Trophoblast cell (in vitro differentiated cells and primary cell): ENCODE measurements around the gene DOK5.

Experiments
- DNase-seq, 2 donors: peaks; one replicate each; pipeline ENCODE4 v3.0.0-alpha.2; 2016
- H2AFZ ChIP-seq: 2 replicates; pipeline ENCODE4 v1.6.1; 2013; ENCODE audit warnings: low read length, moderate library complexity, mild to moderate bottlenecking; ENCODE audit not compliant: insufficient read depth, poor library complexity
- H2AK5ac ChIP-seq: 2 replicates; pipeline ENCODE4 v1.6.1; 2013; ENCODE audit warnings: mild to moderate bottlenecking, low read length
- H2BK120ac ChIP-seq: 2 replicates; pipeline ENCODE4 v1.6.1; 2013; ENCODE audit warnings: low read length, mild to moderate bottlenecking, moderate library complexity; ENCODE audit not compliant: insufficient read depth, poor library complexity
- H2BK12ac ChIP-seq: 2 replicates; pipeline ENCODE4 v1.6.1; 2013; ENCODE audit warnings: mild to moderate bottlenecking, low read length, moderate library complexity
- H2BK5ac ChIP-seq: 2 replicates; pipeline ENCODE4 v1.6.1; 2013; ENCODE audit warnings: low read length, low read depth, moderate library complexity, mild to moderate bottlenecking; ENCODE audit not compliant: poor library complexity
- H3K14ac ChIP-seq: 2 replicates; pipeline ENCODE4 v1.6.1; 2013; ENCODE audit warnings: mild to moderate bottlenecking, low read length
- H3K18ac ChIP-seq: 2 replicates; pipeline ENCODE4 v1.6.1; 2013; ENCODE audit warnings: mild to moderate bottlenecking, low read length
- H3K23ac ChIP-seq: 2 replicates; pipeline ENCODE4 v1.6.1; 2013; ENCODE audit warnings: low read length
- H3K27ac ChIP-seq: 2 replicates; pipeline ENCODE4 v1.5.1; 2013; ENCODE audit warnings: low read depth, mild to moderate bottlenecking, inconsistent platforms, low read length, moderate library complexity
- H3K27me3 ChIP-seq: 2 replicates; pipeline ENCODE4 v1.6.1; 2013; ENCODE audit warnings: inconsistent platforms, mild to moderate bottlenecking, low read length, moderate library complexity; ENCODE audit not compliant: insufficient read depth
- H3K36me3 ChIP-seq, 2 experiments: 1 replicate in 1 of 2; 2 replicates in 1 of 2; pipeline ENCODE4 v1.6.1; 2013; ENCODE audit warnings: low read length in 2 of 2, mild to moderate bottlenecking in 2 of 2, moderate library complexity in 1 of 2; ENCODE audit not compliant: insufficient read depth in 2 of 2, control insufficient read depth in 1 of 2
- H3K4ac ChIP-seq: 2 replicates; pipeline ENCODE4 v1.6.1; 2013; ENCODE audit warnings: low read depth, mild to moderate bottlenecking, low read length, moderate library complexity
- H3K4me1 ChIP-seq, 2 experiments: 1 replicate in 1 of 2; 2 replicates in 1 of 2; pipeline ENCODE4 v1.6.1; 2013; ENCODE audit warnings: low read length in 2 of 2, mild to moderate bottlenecking in 2 of 2, moderate library complexity in 1 of 2; ENCODE audit not compliant: insufficient read depth in 2 of 2, control insufficient read depth in 1 of 2
- H3K4me2 ChIP-seq: 2 replicates; pipeline ENCODE4 v1.6.1; 2013; ENCODE audit warnings: inconsistent platforms, mild to moderate bottlenecking, low read length, moderate library complexity
- H3K4me3 ChIP-seq: 2 replicates; pipeline ENCODE4 v1.5.1; 2013; ENCODE audit warnings: mild to moderate bottlenecking, low read depth, low read length, inconsistent platforms
- H3K79me1 ChIP-seq: one replicate; pipeline ENCODE4 v1.6.1; 2013; ENCODE audit warnings: low read length
- H3K79me2 ChIP-seq: 2 replicates; pipeline ENCODE4 v1.6.1; 2013; ENCODE audit warnings: low read length, mild to moderate bottlenecking; ENCODE audit not compliant: control insufficient read depth, insufficient read depth, poor library complexity
- H3K9ac ChIP-seq: 2 replicates; pipeline ENCODE4 v1.6.1; 2013; ENCODE audit warnings: mild to moderate bottlenecking, low read length
- H3K9me3 ChIP-seq: 2 replicates; pipeline ENCODE4 v1.6.1; 2013; ENCODE audit warnings: low read depth, mild to moderate bottlenecking, control low read depth, inconsistent platforms, low read length; ENCODE audit not compliant: insufficient read depth
- H4K12ac ChIP-seq: 2 replicates; pipeline ENCODE4 v1.6.1; 2013; ENCODE audit warnings: low read depth, mild to moderate bottlenecking, low read length, moderate library complexity
- H4K8ac ChIP-seq: 2 replicates; pipeline ENCODE4 v1.6.1; 2013; ENCODE audit warnings: low read depth, mild to moderate bottlenecking, low read length, moderate library complexity
- H4K91ac ChIP-seq: one replicate; pipeline ENCODE4 v1.6.1; 2013; ENCODE audit warnings: low read depth, mild to moderate bottlenecking, low read length, moderate library complexity
- WGBS: extraction: QIAGEN DNeasy Blood & Tissue Kit; methylation state at CpG from one replicate; pipeline ENCODE4 v1.1.7; 2013; ENCODE audit warnings: missing lambda C conversion rate; ENCODE audit not compliant: insufficient read length, insufficient coverage; ENCODE audit errors: extremely low coverage; 5-methylcytosine and 5-hydroxymethylcytosine counted together

DOK5 gene

GRCh38 chr20:54438166-54438565 lies 37.2 kb upstream of the DOK5 start:
- Histone ChIP-seq H3K18ac (no peak overlapping the region), H3K79me1 (no peaks in the 10 kb centered on the region), H2BK5ac (no peak overlapping the region), H3K4me3 (no peak overlapping the region), H3K4me1 (no peaks in the 10 kb centered on the region), H3K9me3 (no peaks in the 10 kb centered on the region), H2BK120ac (no peak overlapping the region), H3K27me3 (no peaks in the 10 kb centered on the region), H3K27ac (no peak overlapping the region), H3K14ac (no peak overlapping the region), H2BK12ac (no peak overlapping the region), H4K91ac (no peak overlapping the region), H3K4me2 (no peak overlapping the region), H3K36me3 (no peaks in the 10 kb centered on the region), H4K12ac (no peak overlapping the region), H2AK5ac (no peak overlapping the region), H2AFZ (no peak overlapping the region), H3K9ac (no peak overlapping the region), H3K79me2 (no peaks in the 10 kb centered on the region), H4K8ac (no peak overlapping the region), H3K23ac (no peak overlapping the region), H3K4ac (no peak overlapping the region)
- DNase-seq = peak; percentile 9 to 39
- no CpG with 5 or more reads among the region's 5 CpGs for WGBS

- H2AK5ac ChIP-seq = no peak overlapping the region
- H3K4me1 ChIP-seq = no peaks in the 10 kb centered on the region
- no peak overlapping the region for H2AFZ ChIP-seq
- no peaks in the 10 kb centered on the region for H3K79me1 ChIP-seq
- H3K9me3 ChIP-seq = no peaks in the 10 kb centered on the region
- no peak overlapping the region for H4K8ac ChIP-seq
- H4K12ac ChIP-seq = no peak overlapping the region
- no peak overlapping the region for H3K18ac ChIP-seq
- H3K4ac ChIP-seq = no peak overlapping the region
- H3K27ac ChIP-seq = no peak overlapping the region
- no peak overlapping the region for H2BK12ac ChIP-seq
- DNase-seq = no peak
- H3K23ac ChIP-seq = no peak overlapping the region
- H2BK120ac ChIP-seq = no peak overlapping the region
- no peak overlapping the region for H4K91ac ChIP-seq
- H3K4me2 ChIP-seq = no peak overlapping the region
- H3K27me3 ChIP-seq = no peaks in the 10 kb centered on the region
- no peak overlapping the region for H3K14ac ChIP-seq
- no peaks in the 10 kb centered on the region for H3K79me2 ChIP-seq
- no CpG with 5 or more reads among the region's 5 CpGs for WGBS
- no peak overlapping the region for H3K9ac ChIP-seq
- H2BK5ac ChIP-seq = no peak overlapping the region
- no peak overlapping the region for H3K4me3 ChIP-seq
- H3K36me3 ChIP-seq = no peaks in the 10 kb centered on the region
Measured at GRCh38 chr20:54450207-54450606, 25.2 kb upstream of the DOK5 start.

- no peak overlapping the region for H3K14ac ChIP-seq
- no peak overlapping the region for H2BK5ac ChIP-seq
- H3K9ac ChIP-seq = no peak overlapping the region
- no peak overlapping the region for H3K4me2 ChIP-seq
- no peak overlapping the region for H4K12ac ChIP-seq
- no peaks in the 10 kb centered on the region for H3K79me1 ChIP-seq
- H3K4me3 ChIP-seq = no peak overlapping the region
- H3K9me3 ChIP-seq = no peaks in the 10 kb centered on the region
- no peak for DNase-seq
- H2BK12ac ChIP-seq = no peak overlapping the region
- no peak overlapping the region for H4K8ac ChIP-seq
- H2AK5ac ChIP-seq = no peak overlapping the region
- H3K27me3 ChIP-seq = no peaks in the 10 kb centered on the region
- no peak overlapping the region for H3K27ac ChIP-seq
- WGBS = no CpG with 5 or more reads among the region's 9 CpGs
- H3K4ac ChIP-seq = no peak overlapping the region
- H3K4me1 ChIP-seq = no peaks in the 10 kb centered on the region
- H4K91ac ChIP-seq = no peak overlapping the region
- H3K23ac ChIP-seq = no peak overlapping the region
- no peaks in the 10 kb centered on the region for H3K36me3 ChIP-seq
- no peak overlapping the region for H2AFZ ChIP-seq
- H3K79me2 ChIP-seq = no peaks in the 10 kb centered on the region
- H3K18ac ChIP-seq = no peak overlapping the region
- H2BK120ac ChIP-seq = no peak overlapping the region
Measured at GRCh38 chr20:54451171-54451570, 24.2 kb upstream of the DOK5 start.

- Histone ChIP-seq H3K36me3 (no peaks in the 10 kb centered on the region), H3K4me3 (no peak overlapping the region), H4K91ac (no peak overlapping the region), H3K4me2 (no peak overlapping the region), H3K23ac (no peak overlapping the region), H3K9me3 (no peaks in the 10 kb centered on the region), H3K4me1 (no peaks in the 10 kb centered on the region), H4K8ac (no peak overlapping the region), H2BK120ac (no peak overlapping the region), H3K27me3 (no peaks in the 10 kb centered on the region), H3K9ac (no peak overlapping the region), H4K12ac (no peak overlapping the region), H2BK12ac (no peak overlapping the region), H2AK5ac (no peak overlapping the region), H3K18ac (no peak overlapping the region), H3K27ac (no peak overlapping the region), H3K14ac (no peak overlapping the region), H2AFZ (no peak overlapping the region), H3K79me1 (no peaks in the 10 kb centered on the region), H3K4ac (no peak overlapping the region), H3K79me2 (no peaks in the 10 kb centered on the region), H2BK5ac (no peak overlapping the region)
- peak in 1 of 2 donors; percentile 9 for DNase-seq
- WGBS = no CpG with 5 or more reads among the region's 12 CpGs
Measured at GRCh38 chr20:54452277-54452676, 23.1 kb upstream of the DOK5 start.
